Measurements from ENCODE around the gene WDR27. TPM values are rescaled to one million over a fixed set of nuclear protein-coding genes. Genes with fewer than 3 reads are reported as not detected.
"Not testable (repeated sequence)": the region's sequence is repeated elsewhere in the genome, so short reads cannot be mapped to it uniquely, and the experiment has no call there.

Gene WDR27
- polyA plus RNA-seq, 4 donors, result 9.7 to 62.2 (median 14.7) TPM

GRCh38 chr6:169620171-169621130, 81.4 kb downstream of the WDR27 start:
- H3K27ac ChIP-seq (ENCODE audit: low read depth in 1 of 3, low read length in 2 of 3), result no peak overlapping the region

GRCh38 chr6:169619650-169620049, 82.2 kb downstream of the WDR27 start:
- FAIRE-seq (no peak), DNase-seq (no peak)
- H3K27ac ChIP-seq (ENCODE audit: low read depth in 1 of 3, low read length in 2 of 3), result no peak overlapping the region
- H3K27me3 ChIP-seq (ENCODE audit: control insufficient read depth in 3 of 3, insufficient read depth in 3 of 3, low read length in 3 of 3), result no peaks in the 10 kb centered on the region
- WGBS, 3 donors, result 87 to 97% (median 93%) methylated on average over 1 of the region's 1 CpG
- peaks cover 0 to 11% (median 0%) of the 10 kb centered on the region in 3 donors for H3K36me3 ChIP-seq (ENCODE audit: control insufficient read depth in 3 of 3, insufficient read depth in 2 of 3, low read depth in 1 of 3, low read length in 3 of 3)
- H3K9me3 ChIP-seq (ENCODE audit: control insufficient read depth in 2 of 2, insufficient read depth in 1 of 2, low read depth in 1 of 2, low read length in 1 of 2), result peaks cover 1 to 14% of the 10 kb centered on the region in 2 donors
- H3K4me1 ChIP-seq (ENCODE audit: control insufficient read depth in 3 of 3, insufficient read depth in 2 of 3, low read depth in 1 of 3, low read length in 2 of 3), result no peaks in the 10 kb centered on the region
- no peak overlapping the region for H3K4me3 ChIP-seq (ENCODE audit: low read depth in 1 of 3, low read length in 3 of 3)

More at GRCh38 chr6:169620171-169621130, 81.4 kb downstream of the WDR27 start:
- Histone ChIP-seq H3K4me1 (ENCODE audit: control insufficient read depth in 3 of 3, insufficient read depth in 2 of 3, low read depth in 1 of 3, low read length in 2 of 3) (no peaks in the 10 kb centered on the region), H3K27me3 (ENCODE audit: control insufficient read depth in 3 of 3, insufficient read depth in 3 of 3, low read length in 3 of 3) (no peaks in the 10 kb centered on the region), H3K4me3 (ENCODE audit: low read depth in 1 of 3, low read length in 3 of 3) (no peak overlapping the region), H3K9me3 (ENCODE audit: control insufficient read depth in 2 of 2, insufficient read depth in 1 of 2, low read depth in 1 of 2, low read length in 1 of 2) (peaks cover 1 to 14% of the 10 kb centered on the region in 2 donors), H3K36me3 (ENCODE audit: control insufficient read depth in 3 of 3, insufficient read depth in 2 of 3, low read depth in 1 of 3, low read length in 3 of 3) (peaks cover 0 to 19% (median 0%) of the 10 kb centered on the region in 3 donors)
- FAIRE-seq (no peak), DNase-seq (peak; percentile 20 to 67)
- 81 to 84% (median 83%) methylated on average over 10 of the region's 10 CpGs for whole genome bisulfite sequencing, 3 donors

- no peak overlapping the region for H3K4me3 ChIP-seq (ENCODE audit: low read depth in 1 of 3, low read length in 3 of 3)
- peaks cover 0 to 2% (median 0%) of the 10 kb centered on the region in 3 donors for H3K36me3 ChIP-seq (ENCODE audit: control insufficient read depth in 3 of 3, insufficient read depth in 2 of 3, low read depth in 1 of 3, low read length in 3 of 3)
- DNase-seq (no peak), FAIRE-seq (no peak)
- WGBS, 3 donors, result 87 to 95% (median 94%) methylated on average over 7 of the region's 7 CpGs
- no peak overlapping the region for H3K27ac ChIP-seq (ENCODE audit: low read depth in 1 of 3, low read length in 2 of 3)
- H3K9me3 ChIP-seq (ENCODE audit: control insufficient read depth in 2 of 2, insufficient read depth in 1 of 2, low read depth in 1 of 2, low read length in 1 of 2), result peaks cover 1 to 12% of the 10 kb centered on the region in 2 donors
- no peaks in the 10 kb centered on the region for H3K4me1 ChIP-seq (ENCODE audit: control insufficient read depth in 3 of 3, insufficient read depth in 2 of 3, low read depth in 1 of 3, low read length in 2 of 3)
- no peaks in the 10 kb centered on the region for H3K27me3 ChIP-seq (ENCODE audit: control insufficient read depth in 3 of 3, insufficient read depth in 3 of 3, low read length in 3 of 3)
Measured at GRCh38 chr6:169618526-169619490, 83.0 kb downstream of the WDR27 start.

- Histone ChIP-seq H3K4me3 (ENCODE audit: low read depth in 1 of 3, low read length in 3 of 3) (no peak overlapping the region), H3K36me3 (ENCODE audit: control insufficient read depth in 3 of 3, insufficient read depth in 2 of 3, low read depth in 1 of 3, low read length in 3 of 3) (no peaks in the 10 kb centered on the region), H3K27me3 (ENCODE audit: control insufficient read depth in 3 of 3, insufficient read depth in 3 of 3, low read length in 3 of 3) (no peaks in the 10 kb centered on the region), H3K27ac (ENCODE audit: low read depth in 1 of 3, low read length in 2 of 3) (no peak overlapping the region), H3K4me1 (ENCODE audit: control insufficient read depth in 3 of 3, insufficient read depth in 2 of 3, low read depth in 1 of 3, low read length in 2 of 3) (no peaks in the 10 kb centered on the region), H3K9me3 (ENCODE audit: control insufficient read depth in 2 of 2, insufficient read depth in 1 of 2, low read depth in 1 of 2, low read length in 1 of 2) (peaks cover 0 to 5% of the 10 kb centered on the region in 2 donors)
- FAIRE-seq, result no peak
- 95 to 98% (median 96%) methylated on average over 7 of the region's 7 CpGs for WGBS, 3 donors
- DNase-seq, result no peak
Measured at GRCh38 chr6:169617562-169617961, 84.3 kb downstream of the WDR27 start.

GRCh38 chr6:169608609-169609008, 93.2 kb downstream of the WDR27 start:
- FAIRE-seq, result not testable (repeated sequence)

GRCh38 chr6:169604076-169604475, 97.8 kb downstream of the WDR27 start:
- peaks cover 0 to 4% of the 10 kb centered on the region in 2 donors for H3K9me3 ChIP-seq (ENCODE audit: control insufficient read depth in 2 of 2, insufficient read depth in 1 of 2, low read depth in 1 of 2, low read length in 1 of 2)
- H3K27me3 ChIP-seq (ENCODE audit: control insufficient read depth in 3 of 3, insufficient read depth in 3 of 3, low read length in 3 of 3), result no peaks in the 10 kb centered on the region
- no peak overlapping the region for H3K27ac ChIP-seq (ENCODE audit: low read depth in 1 of 3, low read length in 2 of 3)
- DNase-seq (no peak), FAIRE-seq (peak; percentile 55)
- 79 to 100% (median 88%) methylated on average over 1 of the region's 1 CpG for WGBS, 3 donors
- no peaks in the 10 kb centered on the region for H3K4me1 ChIP-seq (ENCODE audit: control insufficient read depth in 3 of 3, insufficient read depth in 2 of 3, low read depth in 1 of 3, low read length in 2 of 3)
- peaks cover 0 to 6% (median 0%) of the 10 kb centered on the region in 3 donors for H3K36me3 ChIP-seq (ENCODE audit: control insufficient read depth in 3 of 3, insufficient read depth in 2 of 3, low read depth in 1 of 3, low read length in 3 of 3)
- H3K4me3 ChIP-seq (ENCODE audit: low read depth in 1 of 3, low read length in 3 of 3), result no peak overlapping the region

More at GRCh38 chr6:169608609-169609008, 93.2 kb downstream of the WDR27 start:
- H3K4me3 ChIP-seq (ENCODE audit: low read depth in 1 of 3, low read length in 3 of 3); H3K9me3 ChIP-seq (ENCODE audit: control insufficient read depth in 2 of 2, insufficient read depth in 1 of 2, low read depth in 1 of 2, low read length in 1 of 2); H3K4me1 ChIP-seq (ENCODE audit: control insufficient read depth in 3 of 3, insufficient read depth in 2 of 3, low read depth in 1 of 3, low read length in 2 of 3); H3K36me3 ChIP-seq (ENCODE audit: control insufficient read depth in 3 of 3, insufficient read depth in 2 of 3, low read depth in 1 of 3, low read length in 3 of 3); H3K27ac ChIP-seq (ENCODE audit: low read depth in 1 of 3, low read length in 2 of 3); H3K27me3 ChIP-seq (ENCODE audit: control insufficient read depth in 3 of 3, insufficient read depth in 3 of 3, low read length in 3 of 3): not testable (repeated sequence)
- WGBS, 3 donors, result 83 to 88% (median 86%) methylated on average over 2 of the region's 2 CpGs
- peak in 1 of 2 donors; percentile 25 for DNase-seq

- not testable (repeated sequence) for FAIRE-seq; H3K4me3 ChIP-seq (ENCODE audit: low read depth in 1 of 3, low read length in 3 of 3); DNase-seq; H3K27ac ChIP-seq (ENCODE audit: low read depth in 1 of 3, low read length in 2 of 3); H3K36me3 ChIP-seq (ENCODE audit: control insufficient read depth in 3 of 3, insufficient read depth in 2 of 3, low read depth in 1 of 3, low read length in 3 of 3); H3K27me3 ChIP-seq (ENCODE audit: control insufficient read depth in 3 of 3, insufficient read depth in 3 of 3, low read length in 3 of 3); H3K4me1 ChIP-seq (ENCODE audit: control insufficient read depth in 3 of 3, insufficient read depth in 2 of 3, low read depth in 1 of 3, low read length in 2 of 3); H3K9me3 ChIP-seq (ENCODE audit: control insufficient read depth in 2 of 2, insufficient read depth in 1 of 2, low read depth in 1 of 2, low read length in 1 of 2)
- 94 to 100% (median 100%) methylated on average over 1 of the region's 1 CpG for WGBS, 3 donors
Measured at GRCh38 chr6:169601129-169601528, 100.7 kb downstream of the WDR27 start.

- no peak overlapping the region for H3K4me3 ChIP-seq (ENCODE audit: low read depth in 1 of 3, low read length in 3 of 3)
- DNase-seq (no peak), FAIRE-seq (no peak)
- no peaks in the 10 kb centered on the region for H3K27me3 ChIP-seq (ENCODE audit: control insufficient read depth in 3 of 3, insufficient read depth in 3 of 3, low read length in 3 of 3)
- H3K27ac ChIP-seq (ENCODE audit: low read depth in 1 of 3, low read length in 2 of 3), result no peak overlapping the region
- peaks cover 0 to 3% of the 10 kb centered on the region in 2 donors for H3K9me3 ChIP-seq (ENCODE audit: control insufficient read depth in 2 of 2, insufficient read depth in 1 of 2, low read depth in 1 of 2, low read length in 1 of 2)
- peaks cover 0 to 3% (median 0%) of the 10 kb centered on the region in 3 donors for H3K36me3 ChIP-seq (ENCODE audit: control insufficient read depth in 3 of 3, insufficient read depth in 2 of 3, low read depth in 1 of 3, low read length in 3 of 3)
- H3K4me1 ChIP-seq (ENCODE audit: control insufficient read depth in 3 of 3, insufficient read depth in 2 of 3, low read depth in 1 of 3, low read length in 2 of 3), result peaks cover 0 to 5% (median 0%) of the 10 kb centered on the region in 3 donors
- 78 to 88% (median 79%) methylated on average over 1 of the region's 1 CpG for WGBS, 3 donors
Measured at GRCh38 chr6:169592558-169592957, 109.3 kb downstream of the WDR27 start.
